HEK293 (cell line): Measurements from ENCODE around the gene TRIP10.

Experiments used
- CTCF ChIA-PET: fragments of 350-600 bp; formaldehyde crosslinking; extraction: SDS; loops from one replicate; lab custom pipeline; 2021; ENCODE audit warnings: antibody characterized with exemption; lab: Yijun Ruan, JAX
- POLR2A ChIA-PET: fragments of 300-600 bp; formaldehyde crosslinking; extraction: SDS; loops from one replicate; lab custom pipeline; 2020; ENCODE audit warnings: antibody characterized with exemption, inconsistent platforms; lab: Yijun Ruan, JAX
- H3K27ac ChIP-seq: fragments of 200-500 bp; sonication (Bioruptor generic); 2 replicates; pipeline ENCODE4 v1.5.1; 2014; ENCODE audit warnings: low read depth, low read length, control low read depth, inconsistent platforms; ENCODE audit errors: extremely low read depth
- H3K36me3 ChIP-seq, 2 experiments: fragments of 200-500 bp in 1 of 2; sonication (Bioruptor generic) in 1 of 2; 1 replicate in 1 of 2; 2 replicates in 1 of 2; pipeline ENCODE4 v1.5.1; 2014 to 2017; ENCODE audit warnings: inconsistent platforms in 2 of 2, low read length in 2 of 2; ENCODE audit not compliant: control insufficient read depth in 2 of 2, insufficient read depth in 1 of 2
- H3K4me1 ChIP-seq: fragments of 200-500 bp; sonication (Bioruptor generic); 2 replicates; pipeline ENCODE4 v1.5.1; 2014; ENCODE audit warnings: mild to moderate bottlenecking, low read length, inconsistent platforms; ENCODE audit not compliant: control insufficient read depth, insufficient read depth
- H3K4me3 ChIP-seq: 2 replicates; pipeline ENCODE4 v1.5.1; 2011; ENCODE audit warnings: low read depth, mild to moderate bottlenecking, control low read depth, low read length, moderate library complexity
- H3K9me3 ChIP-seq: fragments of 200-500 bp; sonication (Bioruptor generic); 2 replicates; pipeline ENCODE4 v1.5.1; 2014; ENCODE audit warnings: low read depth, low read length, inconsistent platforms; ENCODE audit not compliant: control insufficient read depth, insufficient read depth
- BCL11B ChIP-seq: fragments of 450-650 bp; formaldehyde crosslinking; IDR thresholded peaks from 2 replicates; pipeline ENCODE4 v1.5.1; 2016; ENCODE audit warnings: low read depth, missing biosample characterization, missing genetic modification characterization
- PRDM10 ChIP-seq: fragments of 450-650 bp; formaldehyde crosslinking; IDR thresholded peaks from 2 replicates; pipeline ENCODE4 v1.5.1; 2016; ENCODE audit warnings: missing biosample characterization, missing genetic modification characterization
- PRDM2 ChIP-seq: fragments of 450-650 bp; formaldehyde crosslinking; IDR thresholded peaks from 2 replicates; pipeline ENCODE4 v1.5.1; 2016; ENCODE audit warnings: missing biosample characterization, missing genetic modification characterization, borderline replicate concordance
- ZBTB10 ChIP-seq: fragments of 450-650 bp; formaldehyde crosslinking; IDR thresholded peaks from 2 replicates; pipeline ENCODE4 v1.5.1; 2016; ENCODE audit warnings: missing biosample characterization, missing genetic modification characterization
- ZBTB26 ChIP-seq: fragments of 450-650 bp; formaldehyde crosslinking; optimal IDR thresholded peaks from 2 replicates; pipeline ENCODE3; 2016; ENCODE audit warnings: missing biosample characterization, mild to moderate bottlenecking, missing genetic modification characterization
- ZBTB6 ChIP-seq: fragments of 450-650 bp; formaldehyde crosslinking; IDR thresholded peaks from 2 replicates; pipeline ENCODE4 v1.5.1; 2017; ENCODE audit warnings: missing biosample characterization, missing genetic modification characterization
- ZNF112 ChIP-seq: fragments of 450-650 bp; formaldehyde crosslinking; IDR thresholded peaks from 2 replicates; pipeline ENCODE4 v1.5.0; 2017; ENCODE audit warnings: missing biosample characterization, missing genetic modification characterization
- ZNF132 ChIP-seq: fragments of 450-650 bp; formaldehyde crosslinking; IDR thresholded peaks from 2 replicates; pipeline ENCODE4 v1.5.1; 2017; ENCODE audit warnings: missing biosample characterization, missing genetic modification characterization, borderline replicate concordance
- ZNF221 ChIP-seq: fragments of 450-650 bp; formaldehyde crosslinking; IDR thresholded peaks from 2 replicates; pipeline ENCODE4 v1.5.1; 2017; ENCODE audit warnings: missing biosample characterization, missing genetic modification characterization, borderline replicate concordance
- ZNF280C ChIP-seq: fragments of 450-650 bp; formaldehyde crosslinking; IDR thresholded peaks from 2 replicates; pipeline ENCODE4 v1.5.1; 2016; ENCODE audit warnings: missing biosample characterization, missing genetic modification characterization
- ZNF324 ChIP-seq: fragments of 450-650 bp; formaldehyde crosslinking; IDR thresholded peaks from 2 replicates; pipeline ENCODE4 v1.5.1; 2016; ENCODE audit warnings: missing biosample characterization, missing genetic modification characterization
- ZNF366 ChIP-seq: fragments of 450-650 bp; formaldehyde crosslinking; conservative IDR thresholded peaks from 2 replicates; pipeline ENCODE4 v1.5.1; 2016; ENCODE audit warnings: missing biosample characterization, missing genetic modification characterization
- ZNF426 ChIP-seq: fragments of 450-650 bp; formaldehyde crosslinking; IDR thresholded peaks from 2 replicates; pipeline ENCODE4 v1.5.1; 2017; ENCODE audit warnings: missing biosample characterization, missing genetic modification characterization, mild to moderate bottlenecking, inconsistent platforms, moderate library complexity
- ZNF585B ChIP-seq: fragments of 450-650 bp; formaldehyde crosslinking; IDR thresholded peaks from 2 replicates; pipeline ENCODE4 v1.5.1; 2016; ENCODE audit warnings: missing biosample characterization, missing genetic modification characterization
- ZNF596 ChIP-seq: fragments of 450-650 bp; IDR thresholded peaks from 2 replicates; pipeline ENCODE4 v1.5.0; 2018; ENCODE audit warnings: missing biosample characterization, mild to moderate bottlenecking, missing genetic modification characterization, moderate library complexity
- ZNF624 ChIP-seq: fragments of 450-650 bp; formaldehyde crosslinking; IDR thresholded peaks from 2 replicates; pipeline ENCODE4 v1.5.1; 2017; ENCODE audit warnings: missing biosample characterization, missing genetic modification characterization
- ZNF747 ChIP-seq: fragments of 450-650 bp; formaldehyde crosslinking; IDR thresholded peaks from 2 replicates; pipeline ENCODE4 v1.5.1; 2016; ENCODE audit warnings: missing biosample characterization, missing genetic modification characterization
- ZNF776 ChIP-seq: fragments of 450-650 bp; formaldehyde crosslinking; IDR thresholded peaks from 2 replicates; pipeline ENCODE4 v1.5.0; 2017; ENCODE audit warnings: missing biosample characterization, missing genetic modification characterization, borderline replicate concordance
- ZNF830 ChIP-seq: fragments of 450-650 bp; IDR thresholded peaks from 2 replicates; pipeline ENCODE4 v1.5.0; 2018; ENCODE audit warnings: missing biosample characterization, missing genetic modification characterization, low read depth, mild to moderate bottlenecking, moderate library complexity

The TRIP10 gene

GRCh38 chr19:6699935-6700334, 39.5 kb upstream of the TRIP10 start:
- Histone ChIP-seq H3K36me3 (no peaks in the 10 kb centered on the region), H3K9me3 (no peaks in the 10 kb centered on the region), H3K4me1 (no peaks in the 10 kb centered on the region), H3K4me3 (no peak overlapping the region), H3K27ac (no peak overlapping the region)
- ChIA-PET CTCF (no interaction called here), POLR2A (no interaction called here)
- no peak for TF ChIP-seq BCL11B (tag by site-specific recombination)
- TF ChIP-seq ZBTB10 (tag by site-specific recombination), result no peak
- TF ChIP-seq ZNF280C (tag by site-specific recombination), result no peak
- TF ChIP-seq ZNF132, result no peak
- TF ChIP-seq ZNF596 (tag by site-specific recombination), result no peak
- TF ChIP-seq ZNF366 (tag by site-specific recombination), result no peak
- no peak for TF ChIP-seq ZBTB6
- TF ChIP-seq ZNF221 (tag by site-specific recombination), result no peak
- TF ChIP-seq ZNF426 (tag by site-specific recombination), result no peak
- TF ChIP-seq ZNF585B (tag by site-specific recombination), result no peak
- TF ChIP-seq ZBTB26 (tag by site-specific recombination), result no peak
- TF ChIP-seq ZNF112 (tag by site-specific recombination), result no peak
- no peak for TF ChIP-seq ZNF776 (tag by site-specific recombination)
- TF ChIP-seq PRDM10 (tag by site-specific recombination), result no peak
- TF ChIP-seq ZNF830 (tag by site-specific recombination), result no peak
- no peak for TF ChIP-seq ZNF747 (tag by site-specific recombination)
- no peak for TF ChIP-seq ZNF624 (tag by site-specific recombination)
- no peak for TF ChIP-seq ZNF324 (tag by site-specific recombination)
- TF ChIP-seq PRDM2 (tag by site-specific recombination), result no peak
